ENCODE measurements around the gene SLC9A8.

Gene SLC9A8

DNA sequence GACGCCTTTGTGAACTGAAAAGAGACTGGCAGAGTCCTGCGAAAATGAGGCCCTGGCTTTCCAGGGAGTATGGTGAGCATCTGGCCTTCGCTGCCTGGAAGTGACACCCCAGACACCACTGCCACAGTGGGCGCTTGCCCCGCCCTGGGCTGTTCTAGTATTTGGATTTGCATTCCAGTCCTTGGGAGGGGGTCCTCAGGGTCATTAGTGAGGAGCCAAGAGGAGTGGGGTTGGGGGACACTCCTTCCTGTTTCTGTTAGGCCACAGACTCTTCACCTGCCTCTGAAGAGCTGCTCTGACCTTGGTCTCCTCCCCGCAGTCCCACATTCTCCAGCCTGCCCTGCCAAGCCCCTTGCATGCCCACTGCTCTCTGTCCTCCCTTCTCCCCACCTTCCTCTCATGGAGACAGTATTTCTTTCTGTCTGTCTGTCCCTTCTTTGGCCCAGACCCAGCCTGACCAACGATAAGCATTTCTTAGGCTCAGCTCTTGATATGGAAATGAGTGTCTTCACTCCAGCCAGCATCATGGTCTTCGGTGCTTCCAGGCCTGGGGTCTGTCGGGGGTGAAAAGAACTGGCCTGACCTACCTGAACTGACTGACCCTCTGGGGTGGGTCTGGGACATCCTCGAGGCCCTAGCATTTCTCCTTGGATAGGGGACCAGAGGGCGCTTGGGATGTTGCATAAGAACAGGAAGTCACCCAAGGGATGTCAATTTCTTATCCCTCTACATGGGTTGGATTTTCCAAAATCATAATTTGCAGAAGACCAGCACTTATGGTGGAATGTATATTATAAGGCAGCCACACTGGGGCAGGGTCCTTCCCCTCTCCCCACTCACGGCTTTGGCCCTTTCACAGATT is 19.4 kb downstream of the SLC9A8 start:
- TF ChIP-seq, protein P1, sequence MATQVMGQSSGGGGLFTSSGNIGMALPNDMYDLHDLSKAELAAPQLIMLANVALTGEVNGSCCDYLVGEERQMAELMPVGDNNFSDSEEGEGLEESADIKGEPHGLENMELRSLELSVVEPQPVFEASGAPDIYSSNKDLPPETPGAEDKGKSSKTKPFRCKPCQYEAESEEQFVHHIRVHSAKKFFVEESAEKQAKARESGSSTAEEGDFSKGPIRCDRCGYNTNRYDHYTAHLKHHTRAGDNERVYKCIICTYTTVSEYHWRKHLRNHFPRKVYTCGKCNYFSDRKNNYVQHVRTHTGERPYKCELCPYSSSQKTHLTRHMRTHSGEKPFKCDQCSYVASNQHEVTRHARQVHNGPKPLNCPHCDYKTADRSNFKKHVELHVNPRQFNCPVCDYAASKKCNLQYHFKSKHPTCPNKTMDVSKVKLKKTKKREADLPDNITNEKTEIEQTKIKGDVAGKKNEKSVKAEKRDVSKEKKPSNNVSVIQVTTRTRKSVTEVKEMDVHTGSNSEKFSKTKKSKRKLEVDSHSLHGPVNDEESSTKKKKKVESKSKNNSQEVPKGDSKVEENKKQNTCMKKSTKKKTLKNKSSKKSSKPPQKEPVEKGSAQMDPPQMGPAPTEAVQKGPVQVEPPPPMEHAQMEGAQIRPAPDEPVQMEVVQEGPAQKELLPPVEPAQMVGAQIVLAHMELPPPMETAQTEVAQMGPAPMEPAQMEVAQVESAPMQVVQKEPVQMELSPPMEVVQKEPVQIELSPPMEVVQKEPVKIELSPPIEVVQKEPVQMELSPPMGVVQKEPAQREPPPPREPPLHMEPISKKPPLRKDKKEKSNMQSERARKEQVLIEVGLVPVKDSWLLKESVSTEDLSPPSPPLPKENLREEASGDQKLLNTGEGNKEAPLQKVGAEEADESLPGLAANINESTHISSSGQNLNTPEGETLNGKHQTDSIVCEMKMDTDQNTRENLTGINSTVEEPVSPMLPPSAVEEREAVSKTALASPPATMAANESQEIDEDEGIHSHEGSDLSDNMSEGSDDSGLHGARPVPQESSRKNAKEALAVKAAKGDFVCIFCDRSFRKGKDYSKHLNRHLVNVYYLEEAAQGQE (IDR thresholded peaks at IDR 0.05; ENCODE audit: low read depth), result no peak
- TF ChIP-seq TEAD4 (IDR thresholded peaks at IDR 0.05), result no peak
- TF ChIP-seq YY1 (IDR thresholded peaks at IDR 0.05; ENCODE audit: low read depth), result no peak
- no peak for TF ChIP-seq NFIC (IDR thresholded peaks at IDR 0.05)
- TF ChIP-seq EGR1 (IDR thresholded peaks at IDR 0.05), result no peak
- TF ChIP-seq CEBPB (IDR thresholded peaks at IDR 0.05), result no peak
- no peak for TF ChIP-seq EP300 (IDR thresholded peaks at IDR 0.05; ENCODE audit: borderline replicate concordance)
- no peak for TF ChIP-seq RAD21 (IDR thresholded peaks at IDR 0.05; ENCODE audit: low read depth)
- no peak for TF ChIP-seq FOXM1 (IDR thresholded peaks at IDR 0.05; ENCODE audit: borderline replicate concordance, low read depth)
- TF ChIP-seq, protein P2, sequence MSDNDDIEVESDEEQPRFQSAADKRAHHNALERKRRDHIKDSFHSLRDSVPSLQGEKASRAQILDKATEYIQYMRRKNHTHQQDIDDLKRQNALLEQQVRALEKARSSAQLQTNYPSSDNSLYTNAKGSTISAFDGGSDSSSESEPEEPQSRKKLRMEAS (IDR thresholded peaks at IDR 0.05), result no peak
- TF ChIP-seq ZBTB7A (IDR thresholded peaks at IDR 0.05; ENCODE audit: low read depth), result no peak
- TF ChIP-seq CREB1 (IDR thresholded peaks at IDR 0.05; ENCODE audit: low read depth), result no peak
- TF ChIP-seq, protein P3, sequence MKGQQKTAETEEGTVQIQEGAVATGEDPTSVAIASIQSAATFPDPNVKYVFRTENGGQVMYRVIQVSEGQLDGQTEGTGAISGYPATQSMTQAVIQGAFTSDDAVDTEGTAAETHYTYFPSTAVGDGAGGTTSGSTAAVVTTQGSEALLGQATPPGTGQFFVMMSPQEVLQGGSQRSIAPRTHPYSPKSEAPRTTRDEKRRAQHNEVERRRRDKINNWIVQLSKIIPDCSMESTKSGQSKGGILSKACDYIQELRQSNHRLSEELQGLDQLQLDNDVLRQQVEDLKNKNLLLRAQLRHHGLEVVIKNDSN (IDR thresholded peaks at IDR 0.05), result no peak
- no peak for TF ChIP-seq TCF12 (IDR thresholded peaks at IDR 0.05; ENCODE audit: low read depth)
- no peak for TF ChIP-seq TAF1 (IDR thresholded peaks at IDR 0.05; ENCODE audit: low read depth)

DNA sequence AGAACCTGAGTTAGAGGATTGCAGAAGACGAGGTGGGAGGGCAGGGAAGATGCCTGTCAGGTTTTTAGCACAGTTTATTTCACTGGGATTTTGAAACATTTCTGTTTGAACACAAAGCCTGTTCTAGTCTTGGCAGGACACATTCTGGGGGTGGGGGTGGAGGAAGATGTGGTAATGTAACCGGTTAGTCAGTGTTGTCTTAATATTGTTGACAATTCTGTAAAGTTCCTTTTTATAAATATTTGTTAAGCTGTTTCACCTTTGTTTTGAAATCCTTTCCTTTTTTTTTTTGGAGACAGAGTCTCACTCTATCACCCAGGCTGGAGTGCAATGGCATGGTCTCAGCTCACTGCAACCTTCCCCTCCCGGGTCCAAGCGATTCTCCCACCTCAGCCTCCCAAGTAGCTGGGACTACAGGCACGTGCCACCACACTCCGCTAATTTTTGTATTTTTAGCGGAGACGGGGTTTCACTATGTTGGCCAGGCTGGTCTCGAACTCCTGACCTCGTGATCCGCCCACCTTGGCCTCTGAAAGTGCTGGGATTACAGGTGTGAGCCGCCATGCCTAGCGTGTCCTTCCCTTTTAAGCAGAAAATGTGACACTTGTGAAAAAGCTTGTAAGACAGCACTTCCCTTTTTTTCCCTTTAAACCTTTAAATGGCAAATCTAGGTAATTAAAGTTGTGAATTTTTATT is 20.2 kb downstream of the SLC9A8 start:
- TF ChIP-seq CEBPB (IDR thresholded peaks at IDR 0.05), result no peak

DNA sequence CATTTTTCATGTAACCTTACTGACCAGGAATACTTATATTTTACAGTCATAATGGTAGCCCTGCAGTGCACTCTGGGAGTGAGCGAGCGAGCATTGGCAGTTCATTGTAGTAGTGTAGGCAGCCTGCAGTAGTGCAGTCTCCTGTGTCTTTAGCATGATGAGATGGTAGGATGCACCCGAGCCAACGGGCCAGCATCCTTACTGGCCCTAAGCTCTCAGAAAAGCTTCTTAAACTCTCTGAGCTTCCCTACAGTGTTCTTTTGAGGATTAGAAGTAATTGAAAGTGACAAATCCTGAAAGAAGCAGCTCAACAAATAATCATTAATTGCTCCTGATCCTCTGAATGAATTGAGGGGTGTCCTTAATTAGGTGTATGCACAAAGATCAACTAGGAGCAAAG is 20.9 kb downstream of the SLC9A8 start:
- TF ChIP-seq EP300 (IDR thresholded peaks at IDR 0.05; ENCODE audit: borderline replicate concordance), result no peak
- TF ChIP-seq ZBTB7A (IDR thresholded peaks at IDR 0.05; ENCODE audit: low read depth), result no peak
- TF ChIP-seq, protein P2 (IDR thresholded peaks at IDR 0.05), result no peak
- TF ChIP-seq TAF1 (IDR thresholded peaks at IDR 0.05; ENCODE audit: low read depth), result no peak
- no peak for TF ChIP-seq FOXM1 (IDR thresholded peaks at IDR 0.05; ENCODE audit: borderline replicate concordance, low read depth)
- TF ChIP-seq, protein P3 (IDR thresholded peaks at IDR 0.05), result no peak
- TF ChIP-seq NFIC (IDR thresholded peaks at IDR 0.05), result no peak
- TF ChIP-seq EGR1 (IDR thresholded peaks at IDR 0.05), result no peak
- no peak for TF ChIP-seq TEAD4 (IDR thresholded peaks at IDR 0.05)
- no peak for TF ChIP-seq TCF12 (IDR thresholded peaks at IDR 0.05; ENCODE audit: low read depth)
- TF ChIP-seq RAD21 (IDR thresholded peaks at IDR 0.05; ENCODE audit: low read depth), result no peak

DNA sequence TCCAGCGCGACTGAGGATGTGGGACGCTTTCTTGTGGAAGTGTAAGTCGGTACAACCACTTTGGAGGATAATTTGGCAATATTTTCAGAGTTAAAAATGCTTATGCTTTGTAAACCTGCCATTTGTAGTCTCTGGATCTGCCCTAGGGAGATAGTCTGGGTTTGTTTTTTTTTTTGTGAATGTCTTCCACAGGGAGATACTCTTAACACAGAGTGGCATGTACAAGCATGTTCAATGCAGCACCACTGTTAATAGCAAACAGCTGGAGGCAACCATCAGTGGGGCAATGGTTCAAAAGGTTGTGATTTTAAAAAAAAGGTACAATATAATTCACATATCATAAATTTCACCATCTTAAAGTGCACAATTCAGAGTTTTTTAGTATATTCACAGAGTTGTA is 22.4 kb downstream of the SLC9A8 start:
- no peak for TF ChIP-seq CREB1 (IDR thresholded peaks at IDR 0.05; ENCODE audit: low read depth)
- no peak for TF ChIP-seq TAF1 (IDR thresholded peaks at IDR 0.05; ENCODE audit: low read depth)
- no peak for TF ChIP-seq RAD21 (IDR thresholded peaks at IDR 0.05; ENCODE audit: low read depth)
- TF ChIP-seq, protein P1 (IDR thresholded peaks at IDR 0.05; ENCODE audit: low read depth), result no peak
- TF ChIP-seq, protein P3 (IDR thresholded peaks at IDR 0.05), result no peak
- no peak for TF ChIP-seq TCF12 (IDR thresholded peaks at IDR 0.05; ENCODE audit: low read depth)
- no peak for TF ChIP-seq YY1 (IDR thresholded peaks at IDR 0.05; ENCODE audit: low read depth)
- no peak for TF ChIP-seq FOXM1 (IDR thresholded peaks at IDR 0.05; ENCODE audit: borderline replicate concordance, low read depth)
- no peak for TF ChIP-seq TEAD4 (IDR thresholded peaks at IDR 0.05)
- no peak for TF ChIP-seq EP300 (IDR thresholded peaks at IDR 0.05; ENCODE audit: borderline replicate concordance)
- TF ChIP-seq, protein P2 (IDR thresholded peaks at IDR 0.05), result no peak
- TF ChIP-seq NFIC (IDR thresholded peaks at IDR 0.05), result no peak
- TF ChIP-seq ZBTB7A (IDR thresholded peaks at IDR 0.05; ENCODE audit: low read depth), result no peak
- no peak for TF ChIP-seq CEBPB (IDR thresholded peaks at IDR 0.05)
- no peak for TF ChIP-seq EGR1 (IDR thresholded peaks at IDR 0.05)

Data from Ishikawa (cell line).